CD4-positive, alpha-beta T cell treated with Interleukin-6 at 100 ng/mL for 8 hours (primary cell): ENCODE data around the gene GNS.

ENCODE experiments used
- DNase-seq: peaks from one replicate; pipeline ENCODE4 v3.0.0-alpha.2; 2020; ENCODE audit warnings: mixed read lengths, low spot score

Gene GNS

DNA sequence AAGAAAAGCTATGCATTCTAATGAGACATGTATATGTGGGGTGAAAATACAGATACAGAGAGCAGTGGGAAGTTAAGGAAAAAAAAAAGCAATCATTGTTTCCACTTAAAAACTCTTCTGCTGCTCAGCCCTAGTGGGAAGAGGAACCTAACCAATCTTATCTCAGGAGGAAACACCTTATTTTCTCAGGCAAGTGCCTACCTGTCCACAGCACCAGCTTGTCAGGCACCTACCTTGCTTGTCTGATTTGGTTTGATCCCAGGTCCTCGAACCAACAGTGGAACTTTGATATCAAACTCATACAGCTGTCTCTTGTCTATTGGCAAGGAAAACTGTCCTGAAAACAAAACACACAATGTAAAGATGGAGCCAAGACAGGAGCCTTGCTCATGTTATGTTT lies 22.4 kb downstream of the GNS start:
- no peak for DNase-seq

DNA sequence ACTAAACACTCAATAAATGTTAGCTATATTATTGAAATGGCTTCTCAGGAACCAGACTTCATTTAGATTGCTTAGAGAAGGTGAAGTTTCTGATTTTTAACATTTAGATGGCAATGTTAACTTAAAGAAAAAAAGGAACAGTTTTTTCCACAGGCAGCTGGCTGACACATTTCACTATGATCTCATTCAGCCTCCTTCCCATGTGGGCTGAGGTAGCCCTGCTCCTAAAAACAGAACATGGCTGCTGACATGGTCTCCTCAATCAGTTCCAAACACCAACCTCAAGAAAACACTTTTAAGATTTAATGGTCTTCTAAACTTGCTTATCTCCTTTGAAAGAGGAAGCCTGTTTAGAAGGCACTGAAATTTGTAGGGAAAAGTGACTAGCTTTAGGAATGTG lies 23.8 kb downstream of the GNS start:
- DNase-seq, result no peak

GRCh38 chr12:64733857-64734256 lies 25.3 kb downstream of the GNS start:
- no peak for DNase-seq

GRCh38 chr12:64731683-64732082 lies 27.5 kb downstream of the GNS start:
- no peak for DNase-seq

GRCh38 chr12:64730588-64730969 lies 28.6 kb downstream of the GNS start:
- no peak for DNase-seq

- DNase-seq, result no peak
These were observed 29.2 kb downstream of the GNS start for GRCh38 chr12:64729909-64730587.

GRCh38 chr12:64724201-64724745 lies 34.9 kb downstream of the GNS start:
- no peak for DNase-seq

DNA sequence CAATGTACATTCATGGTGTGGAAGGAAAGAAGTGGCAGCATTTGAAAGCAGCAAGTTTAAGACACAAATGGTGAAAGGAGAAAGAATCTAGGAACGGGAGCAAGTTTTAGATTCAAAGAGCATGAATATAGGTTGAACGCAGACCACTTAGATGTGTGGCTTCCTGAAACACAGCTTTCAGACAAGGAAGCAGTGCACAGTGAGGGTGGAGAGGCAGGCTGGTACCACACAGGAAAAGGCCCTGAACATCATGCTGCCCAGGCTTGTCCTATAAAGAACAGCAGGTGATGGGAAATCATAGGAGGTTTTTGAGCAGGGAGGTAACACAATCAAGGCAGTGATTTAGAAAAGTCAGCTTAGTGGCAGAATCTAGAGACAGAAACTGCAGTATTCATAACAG lies 35.6 kb downstream of the GNS start:
- no peak for DNase-seq

DNA sequence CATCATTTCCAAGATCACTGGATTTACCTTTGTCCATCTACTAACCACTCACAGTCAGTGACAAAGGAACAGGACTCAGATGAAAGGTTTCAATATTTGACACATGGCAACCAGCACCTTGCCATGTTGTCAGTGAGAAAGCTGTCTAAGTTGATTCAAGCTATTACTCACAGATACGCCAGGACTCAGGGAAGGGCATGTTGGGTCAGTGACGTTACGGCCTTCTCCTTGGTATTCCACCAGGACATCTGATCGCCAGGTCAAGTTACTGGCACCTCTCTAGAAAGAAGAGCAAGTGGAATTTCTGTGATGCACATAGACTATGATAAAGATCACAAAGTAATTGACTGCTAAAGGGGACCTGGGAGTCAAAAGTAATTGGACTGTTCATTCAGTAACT lies 36.4 kb downstream of the GNS start:
- no peak for DNase-seq

- no peak for DNase-seq
These were observed 38.3 kb downstream of the GNS start for GRCh38 chr12:64720884-64721283.

GRCh38 chr12:64718649-64719048 lies 40.6 kb downstream of the GNS start:
- no peak for DNase-seq

GRCh38 chr12:64716839-64717455 lies 42.3 kb downstream of the GNS start:
- DNase-seq, result no peak

GRCh38 chr12:64716371-64716770 lies 42.8 kb downstream of the GNS start:
- DNase-seq, result no peak

DNA sequence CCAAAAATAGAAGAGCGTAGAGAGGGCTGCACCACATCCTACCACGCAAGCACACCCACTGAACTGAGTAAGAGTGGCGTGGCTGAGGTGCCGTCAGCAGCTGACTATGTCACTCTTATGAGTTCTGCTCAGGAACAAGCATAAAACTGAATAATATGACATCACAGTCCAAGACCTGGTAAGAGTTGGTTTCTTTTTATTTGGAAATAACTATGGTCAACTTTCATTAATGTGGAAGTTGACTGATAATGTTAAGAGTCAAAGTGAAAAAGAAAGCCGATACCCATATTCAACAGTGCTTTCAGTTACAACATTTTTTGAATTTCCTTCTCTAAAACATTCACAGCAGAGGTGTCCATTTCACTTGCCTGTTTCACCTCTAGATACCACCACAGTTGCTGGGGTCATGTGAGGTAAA lies 44.6 kb downstream of the GNS start:
- no peak for DNase-seq

DNA sequence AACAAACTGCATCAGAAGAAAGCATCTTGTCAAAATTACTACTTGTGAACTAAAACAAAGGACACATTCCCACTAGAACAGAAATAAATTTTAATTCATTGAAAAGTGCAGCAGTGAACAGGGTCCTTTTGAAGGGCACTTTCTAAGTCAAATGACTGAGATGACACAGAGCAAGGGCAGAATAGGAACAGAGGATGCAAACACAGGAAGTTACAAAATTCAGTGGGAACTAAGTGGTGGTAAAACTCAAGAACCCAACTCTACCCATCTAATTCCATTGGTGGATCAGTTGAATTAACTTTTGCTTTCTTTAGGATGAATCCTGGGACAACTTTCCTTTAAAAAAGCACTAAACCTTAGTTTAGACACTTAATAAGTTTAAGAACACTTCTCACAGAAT lies 45.8 kb downstream of the GNS start:
- no peak for DNase-seq

DNA sequence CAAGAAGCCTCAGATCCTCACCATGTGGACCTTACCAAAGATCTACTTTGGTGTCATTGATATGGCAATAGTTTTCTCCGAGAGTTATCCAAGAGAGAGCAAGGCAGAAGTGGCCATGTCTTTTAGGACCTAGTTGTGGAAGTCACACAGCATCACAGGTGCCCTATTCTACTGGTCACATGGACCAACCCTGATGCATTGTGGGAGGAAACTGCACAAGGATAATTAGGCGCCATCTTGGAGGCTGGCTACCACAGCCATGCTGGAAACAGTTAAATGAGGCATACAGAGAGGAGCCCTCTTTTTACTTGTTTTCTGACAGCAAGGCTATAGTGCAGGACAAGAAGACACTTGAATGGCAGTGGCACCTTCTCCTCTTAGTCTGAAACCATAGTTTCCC lies 49.8 kb downstream of the GNS start:
- no peak for DNase-seq

DNA sequence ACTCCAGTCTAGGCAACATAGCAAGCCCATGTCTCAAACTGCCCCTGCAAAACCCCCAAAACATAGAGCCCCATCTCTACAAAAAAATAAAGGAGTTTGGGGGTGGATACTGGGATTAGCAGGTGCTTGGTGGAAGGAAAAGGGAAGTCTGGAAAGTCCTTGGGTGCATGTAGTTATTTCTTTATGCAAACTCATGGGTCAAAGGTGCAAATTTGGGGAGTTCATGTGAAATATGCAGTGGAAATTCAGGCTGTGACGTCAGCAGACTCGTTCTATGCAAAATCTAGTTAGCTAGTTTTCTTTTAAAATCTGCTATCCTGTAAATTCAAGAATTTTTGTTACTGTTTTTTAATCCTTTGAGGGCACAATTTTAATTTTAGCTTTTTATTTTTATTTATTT lies 51.3 kb downstream of the GNS start:
- no peak for DNase-seq

DNA sequence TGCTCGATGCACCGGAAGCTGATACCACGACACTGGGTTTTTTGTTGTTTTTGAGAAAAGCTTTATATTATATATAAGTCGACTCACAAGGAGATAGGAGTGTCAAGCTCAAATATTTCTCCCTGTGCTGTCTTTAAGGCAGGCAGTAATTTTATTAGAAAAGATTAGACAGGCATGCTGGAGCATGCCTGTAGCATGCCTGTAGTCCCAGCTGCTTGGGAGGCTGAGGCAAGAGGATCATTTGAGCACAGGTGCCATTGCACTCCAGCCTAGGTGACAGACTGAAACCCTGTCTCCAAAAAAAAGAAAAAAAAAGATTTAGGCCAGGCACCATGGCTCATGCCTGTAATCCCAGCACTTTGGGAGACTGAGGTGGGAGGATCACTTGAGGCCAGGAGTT lies 51.8 kb downstream of the GNS start:
- no peak for DNase-seq

- DNase-seq, result no peak
These were observed 52.3 kb downstream of the GNS start for GRCh38 chr12:64706857-64707256.

DNA sequence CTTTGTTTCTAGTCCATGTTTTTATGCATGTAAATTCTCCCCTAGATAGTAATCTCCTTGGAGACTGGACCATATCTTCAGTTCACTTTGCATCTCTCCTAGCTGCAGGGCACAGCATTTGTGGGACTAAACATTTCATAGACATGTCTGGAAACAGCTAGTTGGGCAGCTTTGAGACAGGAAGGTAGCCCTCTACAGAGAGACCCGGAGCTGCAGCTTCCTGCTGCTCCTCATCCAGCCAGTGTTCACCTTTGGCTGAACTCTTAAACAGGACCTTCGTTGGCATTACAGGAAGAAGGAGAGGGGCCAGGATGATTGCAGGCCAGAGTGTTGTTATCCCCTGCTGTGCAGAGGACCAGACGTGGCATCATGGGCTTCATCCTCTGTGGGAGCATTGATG lies 52.9 kb downstream of the GNS start:
- no peak for DNase-seq

DNA sequence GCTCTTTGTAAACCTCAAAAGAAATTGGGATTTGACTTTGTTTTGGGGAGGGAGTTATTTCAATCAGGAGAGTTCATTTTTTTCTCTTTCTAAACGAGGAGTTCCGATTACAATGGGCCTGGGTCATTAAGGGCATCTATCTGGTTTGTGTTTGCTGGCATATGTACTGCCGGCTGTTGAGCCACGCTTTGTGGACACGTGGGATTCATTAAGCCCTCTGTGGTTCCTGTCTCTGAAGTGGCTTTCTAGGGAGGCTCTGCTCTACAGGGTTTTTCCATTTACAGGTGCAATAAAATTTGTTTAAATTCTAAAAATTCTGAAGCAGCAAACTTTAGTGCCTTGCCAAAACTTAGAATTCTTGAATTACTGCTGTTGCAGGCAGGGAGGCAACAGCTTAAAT lies 57.9 kb downstream of the GNS start:
- no peak for DNase-seq

DNA sequence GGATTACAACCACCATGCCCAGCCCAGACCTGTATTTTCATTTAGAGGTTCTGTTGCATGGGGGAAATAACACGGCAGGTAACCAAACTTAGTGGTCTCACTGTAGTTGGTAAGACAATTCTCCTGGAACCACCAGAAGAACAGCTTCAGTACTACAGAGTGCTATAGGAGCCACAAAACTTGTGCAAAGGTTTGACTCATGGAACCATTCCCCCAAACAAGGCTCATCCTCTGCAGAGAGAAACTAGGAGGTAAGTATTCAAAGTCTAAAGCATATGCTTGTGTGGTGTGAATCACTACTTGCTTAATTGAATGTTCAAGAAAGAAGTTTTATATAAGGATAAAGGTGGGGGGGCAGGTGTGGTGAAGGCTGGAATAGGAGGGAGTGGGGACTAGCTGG lies 58.7 kb downstream of the GNS start:
- no peak for DNase-seq

- no peak for DNase-seq
These were observed 59.6 kb downstream of the GNS start for GRCh38 chr12:64699504-64700115.
